Endothelial cell of umbilical vein (primary cell): ENCODE data around the gene PPM1M.

Experiments
- EZH2 ChIP-seq: IDR thresholded peaks from 2 replicates; pipeline ENCODE4 v1.6.1; 2012; ENCODE audit warnings: borderline replicate concordance, low read depth, mild to moderate bottlenecking, moderate library complexity, low read length, inconsistent platforms; ENCODE audit not compliant: severe bottlenecking
- FOS ChIP-seq: IDR thresholded peaks from 2 replicates; pipeline ENCODE4 v1.6.1; 2011; ENCODE audit warnings: mild to moderate bottlenecking, low read length, moderate library complexity, borderline replicate concordance; ENCODE audit not compliant: insufficient read depth
- JUN ChIP-seq: IDR thresholded peaks from 2 replicates; pipeline ENCODE4 v1.6.1; 2011; ENCODE audit warnings: borderline replicate concordance, low read depth; ENCODE audit not compliant: insufficient read length, insufficient read depth
- MAX ChIP-seq: IDR thresholded peaks from 2 replicates; pipeline ENCODE4 v1.6.1; 2011; ENCODE audit not compliant: insufficient read depth, insufficient read length
- MYC ChIP-seq: IDR thresholded peaks from one replicate; pipeline ENCODE4 v1.6.1; 2011; ENCODE audit warnings: mild to moderate bottlenecking, low read depth, low read length
- POLR2A ChIP-seq: IDR thresholded peaks from 2 replicates; pipeline ENCODE4 v1.6.1; 2012; ENCODE audit warnings: low read depth, mild to moderate bottlenecking, control low read depth, low read length
- POLR2AphosphoS5 ChIP-seq: IDR thresholded peaks from 2 replicates; pipeline ENCODE4 v1.6.1; 2012; ENCODE audit warnings: low read depth, mild to moderate bottlenecking, control low read depth, low read length, moderate library complexity; ENCODE audit not compliant: insufficient read depth
- TF ChIP-seq, protein P1 (sequence below), 2 donors: IDR thresholded peaks; 1 replicate in 1 of 2; 2 replicates in 1 of 2; pipeline ENCODE4 v1.5.1; 2011; ENCODE audit warnings: low read length in 2 of 2, mild to moderate bottlenecking in 2 of 2, moderate library complexity in 2 of 2, control low read depth in 1 of 2, inconsistent platforms in 1 of 2, low read depth in 1 of 2; ENCODE audit not compliant: insufficient read depth in 1 of 2; ENCODE audit errors: extremely low read depth in 1 of 2

DNA sequence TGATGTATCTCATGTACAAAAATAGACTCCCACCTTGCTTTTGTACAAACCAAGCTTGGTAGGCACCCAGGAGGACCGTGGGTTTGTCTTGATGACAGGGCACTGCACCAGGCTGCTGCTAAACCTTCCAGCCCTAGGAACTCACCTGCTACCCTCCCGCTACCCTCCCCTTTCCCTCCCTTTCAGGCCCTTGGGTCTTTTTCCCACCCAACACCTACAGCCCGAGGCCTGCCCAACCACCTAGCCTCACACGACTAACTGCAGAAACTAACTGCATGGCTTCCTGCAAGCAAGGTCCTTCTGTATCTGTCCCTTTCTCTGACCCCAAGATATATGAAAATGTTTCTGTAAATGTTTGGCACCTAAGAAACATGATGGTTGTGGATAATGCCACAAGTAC lies 11.1 kb downstream of the PPM1M start:
- TF ChIP-seq, protein P1, sequence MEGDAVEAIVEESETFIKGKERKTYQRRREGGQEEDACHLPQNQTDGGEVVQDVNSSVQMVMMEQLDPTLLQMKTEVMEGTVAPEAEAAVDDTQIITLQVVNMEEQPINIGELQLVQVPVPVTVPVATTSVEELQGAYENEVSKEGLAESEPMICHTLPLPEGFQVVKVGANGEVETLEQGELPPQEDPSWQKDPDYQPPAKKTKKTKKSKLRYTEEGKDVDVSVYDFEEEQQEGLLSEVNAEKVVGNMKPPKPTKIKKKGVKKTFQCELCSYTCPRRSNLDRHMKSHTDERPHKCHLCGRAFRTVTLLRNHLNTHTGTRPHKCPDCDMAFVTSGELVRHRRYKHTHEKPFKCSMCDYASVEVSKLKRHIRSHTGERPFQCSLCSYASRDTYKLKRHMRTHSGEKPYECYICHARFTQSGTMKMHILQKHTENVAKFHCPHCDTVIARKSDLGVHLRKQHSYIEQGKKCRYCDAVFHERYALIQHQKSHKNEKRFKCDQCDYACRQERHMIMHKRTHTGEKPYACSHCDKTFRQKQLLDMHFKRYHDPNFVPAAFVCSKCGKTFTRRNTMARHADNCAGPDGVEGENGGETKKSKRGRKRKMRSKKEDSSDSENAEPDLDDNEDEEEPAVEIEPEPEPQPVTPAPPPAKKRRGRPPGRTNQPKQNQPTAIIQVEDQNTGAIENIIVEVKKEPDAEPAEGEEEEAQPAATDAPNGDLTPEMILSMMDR (IDR thresholded peaks at IDR 0.05; ENCODE audit: extremely low read depth in 1 of 2, insufficient read depth in 1 of 2, low read depth in 1 of 2, low read length in 2 of 2): no peak
- TF ChIP-seq POLR2A (no peak), EZH2 (no peak), MAX (no peak), POLR2AphosphoS5 (no peak), MYC (no peak), FOS (no peak), JUN (no peak)
